Measurements from ENCODE around the gene ZNF511.

GRCh38 chr10:133336577-133337369, 28.1 kb downstream of the ZNF511 start, which contains the start of gene CALY:
- TF ChIP-seq CTCF (IDR thresholded peaks at IDR 0.05; ENCODE audit: low read depth, low read length) (no peak), POLR2A (IDR thresholded peaks at IDR 0.05; ENCODE audit: extremely low read depth, insufficient read length) (no peak), MAX (IDR thresholded peaks at IDR 0.05; ENCODE audit: low read depth, low read length) (no peak), MYC (IDR thresholded peaks at IDR 0.05; ENCODE audit: low read depth, low read length) (no peak)

Measured in NB4 (cell line).